ENCODE results near the gene AGFG2. TPM values are rescaled to one million over a fixed set of nuclear protein-coding genes. Genes with fewer than 3 reads are reported as not detected.

AGFG2 gene
- total RNA-seq, 1 experiment from 2014 or later, result 11.2 TPM

DNA sequence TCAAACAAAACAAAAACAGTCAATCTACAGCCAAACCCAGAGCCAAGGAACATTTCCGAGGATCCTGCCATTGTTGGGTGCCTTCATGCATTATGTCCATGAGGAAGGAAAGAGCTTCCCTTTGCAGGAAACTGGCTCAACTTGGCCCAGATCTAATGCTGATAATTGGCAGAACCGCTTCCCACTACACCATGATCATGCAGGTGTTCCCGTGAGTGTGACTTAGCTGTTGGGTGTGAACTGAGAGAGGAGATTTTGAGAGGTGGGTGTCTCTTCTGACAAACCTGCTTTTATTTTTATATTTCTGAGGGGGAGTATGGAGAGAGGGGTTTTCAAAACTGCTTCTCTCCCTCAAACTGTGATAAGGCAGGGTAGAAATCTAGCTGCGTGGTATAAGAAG, 20.1 kb downstream of the AGFG2 start:
- H2AFZ ChIP-seq (ENCODE audit: low read length), result no peak overlapping the region
- no peaks in the 10 kb centered on the region for H4K20me1 ChIP-seq (ENCODE audit: control insufficient read depth, insufficient read depth, insufficient read length)
- H3K4me3 Mint-ChIP-seq, result no peak overlapping the region
- no peak overlapping the region for H3K56ac ChIP-seq (ENCODE audit: insufficient read length, low read depth, low read length)
- no peaks in the 10 kb centered on the region for H3K79me1 ChIP-seq (ENCODE audit: insufficient read depth, low read depth, low read length, poor library complexity, severe bottlenecking)
- no peaks in the 10 kb centered on the region for H3K9me3 Mint-ChIP-seq
- no peak overlapping the region for H2BK20ac ChIP-seq (ENCODE audit: low read depth, low read length, poor library complexity, severe bottlenecking)
- H2AK5ac ChIP-seq (ENCODE audit: insufficient read length, low read length), result no peak overlapping the region
- H3K18ac ChIP-seq (ENCODE audit: insufficient read length, low read depth, low read length), result no peak overlapping the region
- H3K27me3 ChIP-seq (ENCODE audit: insufficient read depth, low read length), result no peaks in the 10 kb centered on the region
- H2BK120ac ChIP-seq (ENCODE audit: low read depth, low read length, poor library complexity, severe bottlenecking), result no peak overlapping the region
- H3T11ph ChIP-seq (ENCODE audit: low read length), result no peak overlapping the region
- no peak overlapping the region for H2BK5ac ChIP-seq (ENCODE audit: insufficient read length, low read length)
- peak overlapping the region in 1 of 3 experiments; percentile 70; a peak in 3 of 7 replicates for H3K27ac Mint-ChIP-seq
- no peaks in the 10 kb centered on the region for H3K27me3 Mint-ChIP-seq (ENCODE audit: low read depth)
- H3K36me3 Mint-ChIP-seq (ENCODE audit: insufficient read depth in 1 of 3, low read depth in 3 of 3), result peaks cover 0 to 26% (median 19%) of the 10 kb centered on the region in 3 experiments; a peak in 5 of 7 replicates
- H3K4me1 ChIP-seq (ENCODE audit: insufficient read depth, low read length), result no peaks in the 10 kb centered on the region
- no peak overlapping the region for H3K23ac ChIP-seq (ENCODE audit: insufficient read length, low read depth, low read length)
- DNase-seq, result no peak
- TF ChIP-seq, protein P1, sequence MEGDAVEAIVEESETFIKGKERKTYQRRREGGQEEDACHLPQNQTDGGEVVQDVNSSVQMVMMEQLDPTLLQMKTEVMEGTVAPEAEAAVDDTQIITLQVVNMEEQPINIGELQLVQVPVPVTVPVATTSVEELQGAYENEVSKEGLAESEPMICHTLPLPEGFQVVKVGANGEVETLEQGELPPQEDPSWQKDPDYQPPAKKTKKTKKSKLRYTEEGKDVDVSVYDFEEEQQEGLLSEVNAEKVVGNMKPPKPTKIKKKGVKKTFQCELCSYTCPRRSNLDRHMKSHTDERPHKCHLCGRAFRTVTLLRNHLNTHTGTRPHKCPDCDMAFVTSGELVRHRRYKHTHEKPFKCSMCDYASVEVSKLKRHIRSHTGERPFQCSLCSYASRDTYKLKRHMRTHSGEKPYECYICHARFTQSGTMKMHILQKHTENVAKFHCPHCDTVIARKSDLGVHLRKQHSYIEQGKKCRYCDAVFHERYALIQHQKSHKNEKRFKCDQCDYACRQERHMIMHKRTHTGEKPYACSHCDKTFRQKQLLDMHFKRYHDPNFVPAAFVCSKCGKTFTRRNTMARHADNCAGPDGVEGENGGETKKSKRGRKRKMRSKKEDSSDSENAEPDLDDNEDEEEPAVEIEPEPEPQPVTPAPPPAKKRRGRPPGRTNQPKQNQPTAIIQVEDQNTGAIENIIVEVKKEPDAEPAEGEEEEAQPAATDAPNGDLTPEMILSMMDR (conservative IDR thresholded peaks at IDR 0.05), result no peak
- H4K5ac ChIP-seq (ENCODE audit: insufficient read length, low read depth, low read length), result no peak overlapping the region
- H3K23me2 ChIP-seq (ENCODE audit: insufficient read length, low read depth, low read length, poor library complexity, severe bottlenecking), result no peaks in the 10 kb centered on the region
- H3K9me3 ChIP-seq (ENCODE audit: control insufficient read depth, low read depth, low read length), result no peaks in the 10 kb centered on the region
- peaks cover 4 to 5% of the 10 kb centered on the region in 2 experiments for H3K4me1 Mint-ChIP-seq
- H3K27ac ChIP-seq (ENCODE audit: insufficient read length, low read depth, low read length), result no peak overlapping the region
- no peak overlapping the region for H3K4ac ChIP-seq (ENCODE audit: low read depth, low read length)
- no CpG with 5 or more reads among the region's 4 CpGs for WGBS (ENCODE audit: extremely low coverage, insufficient read length, low lambda C conversion rate)
- no peak overlapping the region for H4K91ac ChIP-seq (ENCODE audit: insufficient read length, low read depth, low read length)
- H3K4me2 ChIP-seq (ENCODE audit: insufficient read depth, insufficient read length, low read length), result no peak overlapping the region
- H2BK12ac ChIP-seq (ENCODE audit: insufficient read length, low read depth, low read length), result no peak overlapping the region
- no peak overlapping the region for H3K14ac ChIP-seq (ENCODE audit: insufficient read depth, low read length)
- H2BK15ac ChIP-seq (ENCODE audit: low read depth, low read length), result no peak overlapping the region
- H3K9ac ChIP-seq (ENCODE audit: extremely low read depth, insufficient read length, low read length), result no peak overlapping the region
- H4K8ac ChIP-seq (replicated peaks; ENCODE audit: insufficient read length, low read depth, low read length), result no peak overlapping the region
- H3K79me2 ChIP-seq (ENCODE audit: insufficient read depth, low read length), result no peaks in the 10 kb centered on the region
